ENCODE data around the gene FCRLA.
A peak's percentile ranks its signal among the peaks of the same experiment; 100 is the strongest.
"Not testable (repeated sequence)": the region's sequence is repeated elsewhere in the genome, so short reads cannot be mapped to it uniquely, and the experiment has no call there.

FCRLA gene, protein sequence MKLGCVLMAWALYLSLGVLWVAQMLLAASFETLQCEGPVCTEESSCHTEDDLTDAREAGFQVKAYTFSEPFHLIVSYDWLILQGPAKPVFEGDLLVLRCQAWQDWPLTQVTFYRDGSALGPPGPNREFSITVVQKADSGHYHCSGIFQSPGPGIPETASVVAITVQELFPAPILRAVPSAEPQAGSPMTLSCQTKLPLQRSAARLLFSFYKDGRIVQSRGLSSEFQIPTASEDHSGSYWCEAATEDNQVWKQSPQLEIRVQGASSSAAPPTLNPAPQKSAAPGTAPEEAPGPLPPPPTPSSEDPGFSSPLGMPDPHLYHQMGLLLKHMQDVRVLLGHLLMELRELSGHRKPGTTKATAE

DNA sequence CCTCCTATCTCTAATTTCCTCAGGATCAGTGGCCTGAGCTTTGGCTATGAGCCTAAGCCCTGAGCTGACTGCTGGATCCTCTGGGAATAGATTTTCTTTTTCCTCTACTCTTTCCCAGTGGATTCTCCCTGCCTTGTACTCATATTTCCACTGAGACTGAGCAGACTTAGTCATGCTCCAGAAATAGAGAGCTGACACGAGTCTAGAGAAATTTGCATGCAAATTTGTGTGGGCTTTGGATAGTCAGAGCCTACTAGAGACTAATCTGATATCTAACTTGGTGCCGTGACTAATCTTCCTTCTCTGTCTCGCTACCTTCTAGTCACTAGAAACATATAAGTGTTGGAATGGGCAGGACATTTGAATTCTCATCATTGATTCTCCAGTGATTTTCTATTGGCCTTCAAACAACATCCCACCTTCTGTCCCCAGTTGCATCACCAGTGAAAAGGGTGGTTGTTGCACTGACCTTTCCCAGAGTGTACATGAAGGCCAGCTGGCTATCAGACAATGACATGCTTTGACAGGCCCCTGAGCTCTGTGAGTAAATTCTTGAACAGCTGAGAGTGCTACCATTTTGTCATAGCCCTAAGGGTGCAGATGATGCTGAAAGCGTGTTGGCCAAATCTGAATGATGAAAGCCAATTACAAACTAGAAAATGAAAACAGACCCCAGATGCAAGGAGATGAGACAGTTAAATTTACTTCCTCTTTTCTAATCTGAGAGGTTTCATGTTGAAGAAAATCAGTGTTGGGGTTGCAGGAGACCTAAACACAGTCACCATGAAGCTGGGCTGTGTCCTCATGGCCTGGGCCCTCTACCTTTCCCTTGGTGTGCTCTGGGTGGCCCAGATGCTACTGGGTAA is at the start of gene FCRLA:
Gene FCRLA, plus strand, starts transcription at position 748 of the 866 bp plus-strand sequence. Its CDS starts 36 bp downstream, at position 784.
- DNase-seq, result peak; percentile 68 to 84

DNA sequence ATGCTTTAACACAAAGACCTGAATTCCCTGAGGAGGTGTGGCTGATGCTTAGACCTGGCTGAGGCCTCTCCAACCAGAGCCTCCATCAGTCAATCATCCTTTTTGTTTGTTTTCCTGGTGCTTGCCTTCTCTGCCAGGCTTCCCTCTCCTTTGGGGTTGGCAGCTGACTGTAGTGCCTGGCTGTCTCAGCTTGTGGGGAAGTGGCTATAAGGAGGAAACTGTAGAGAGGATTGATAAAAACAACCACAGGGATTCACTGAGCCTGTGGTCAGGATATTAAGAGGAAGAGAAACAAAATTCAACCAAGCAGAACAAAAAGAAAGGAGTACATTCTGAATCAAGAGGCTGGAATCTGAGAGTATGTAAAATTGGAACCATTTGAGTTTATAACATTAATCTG is 48.5 kb upstream of the FCRLA start:
- not testable (repeated sequence) for DNase-seq

DNA sequence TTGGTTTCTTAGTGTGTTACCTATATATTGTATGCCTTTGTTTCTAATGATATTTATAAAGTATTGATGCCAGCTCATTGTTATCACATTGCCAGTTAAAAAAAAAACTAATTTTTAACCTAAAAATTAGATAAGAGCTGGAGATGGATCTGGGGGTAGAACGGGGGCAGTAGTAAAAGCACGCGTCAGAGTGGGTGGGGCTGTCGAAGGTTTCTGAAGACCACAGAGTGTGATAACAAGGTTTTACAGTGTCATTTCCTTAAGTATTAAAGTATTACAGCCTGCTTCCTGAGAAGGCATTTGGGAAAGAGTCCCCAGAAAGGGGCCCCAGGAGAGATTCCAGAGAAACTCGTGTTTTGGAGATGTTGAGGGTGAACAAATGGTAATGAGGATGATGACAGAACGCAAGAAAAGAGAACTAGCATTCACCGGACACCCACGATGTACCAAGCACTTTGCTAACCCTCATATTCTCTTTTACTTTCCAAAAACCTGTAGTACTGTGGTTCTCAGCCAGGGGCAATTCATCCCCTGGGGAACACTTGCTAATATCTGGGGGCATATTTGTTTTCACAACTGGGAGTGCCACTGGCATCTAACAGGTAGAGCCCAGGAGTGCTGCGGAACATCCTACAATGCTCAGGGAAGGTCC is 45.2 kb upstream of the FCRLA start:
- DNase-seq, result not testable (repeated sequence)

DNA sequence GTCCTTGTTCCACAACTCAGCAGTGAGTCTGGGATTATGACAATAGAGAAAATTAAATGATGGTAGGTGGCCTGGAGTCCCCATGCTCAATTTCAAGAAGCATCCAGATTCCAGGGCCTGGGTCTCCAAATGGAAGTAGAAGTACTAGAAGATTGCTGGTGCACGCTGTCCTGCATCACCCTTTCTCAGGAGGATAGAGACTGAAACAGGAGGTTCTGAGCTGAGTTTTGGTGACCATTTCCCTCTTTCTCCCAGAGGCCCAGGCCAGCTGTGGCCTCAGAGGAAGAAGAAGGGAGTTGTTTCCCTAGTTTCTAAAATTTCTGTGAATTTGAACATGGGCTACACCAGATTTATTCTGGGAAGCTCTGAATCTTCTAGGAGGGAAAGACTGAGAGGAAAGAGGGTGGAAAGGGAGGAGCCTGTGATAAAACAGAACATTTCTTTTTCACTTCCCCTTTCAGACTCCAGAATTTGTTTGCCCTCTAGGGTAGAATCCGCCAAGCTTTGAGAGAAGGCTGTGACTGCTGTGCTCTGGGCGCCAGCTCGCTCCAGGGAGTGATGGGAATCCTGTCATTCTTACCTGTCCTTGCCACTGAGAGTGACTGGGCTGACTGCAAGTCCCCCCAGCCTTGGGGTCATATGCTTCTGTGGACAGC is 44.2 kb upstream of the FCRLA start, which contains the start of gene FCGR2B:
Gene FCGR2B, plus strand, starts transcription at position 460 of the 656 bp plus-strand sequence. Its CDS starts 99 bp downstream, at position 559.
- DNase-seq, result not testable (repeated sequence)

DNA sequence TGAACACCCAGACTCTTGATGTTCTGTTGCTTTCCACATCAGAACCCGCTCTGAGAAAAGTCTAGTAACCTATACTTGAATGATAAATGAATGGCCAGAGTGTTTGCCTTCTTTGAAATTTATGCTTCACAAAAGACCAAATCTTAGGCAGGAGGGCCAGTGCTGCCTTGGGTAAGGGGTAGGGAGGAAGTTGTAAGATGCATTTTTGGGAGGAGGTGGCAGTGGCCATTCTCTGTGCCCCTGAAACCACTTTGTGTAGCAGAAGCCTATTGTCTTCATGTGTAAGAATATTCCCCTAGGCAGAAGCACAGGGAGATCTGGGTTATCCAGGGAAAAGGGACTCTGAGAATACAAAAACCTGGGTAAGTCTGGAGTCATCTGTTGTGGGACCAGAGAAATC is 43.5 kb upstream of the FCRLA start:
- not testable (repeated sequence) for DNase-seq

DNA sequence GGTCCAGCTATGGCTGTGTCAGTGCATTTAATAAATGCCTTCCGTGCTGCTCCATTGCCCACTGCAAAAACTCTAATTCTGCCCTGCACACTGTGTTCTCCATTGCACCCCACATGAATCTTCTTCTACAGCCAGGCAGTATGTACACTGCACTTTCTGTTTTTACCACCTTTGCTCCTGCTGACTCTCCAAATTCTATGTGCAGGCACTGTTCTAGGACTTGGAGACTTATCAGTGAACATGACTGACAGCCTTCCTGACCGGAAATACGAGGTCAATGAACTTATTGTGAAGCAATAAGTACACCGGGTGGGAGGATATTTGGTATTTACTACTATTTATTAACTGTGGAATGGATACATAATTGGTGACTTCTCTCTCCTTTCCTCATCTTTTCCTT is 42.3 kb upstream of the FCRLA start:
- DNase-seq, result not testable (repeated sequence)

DNA sequence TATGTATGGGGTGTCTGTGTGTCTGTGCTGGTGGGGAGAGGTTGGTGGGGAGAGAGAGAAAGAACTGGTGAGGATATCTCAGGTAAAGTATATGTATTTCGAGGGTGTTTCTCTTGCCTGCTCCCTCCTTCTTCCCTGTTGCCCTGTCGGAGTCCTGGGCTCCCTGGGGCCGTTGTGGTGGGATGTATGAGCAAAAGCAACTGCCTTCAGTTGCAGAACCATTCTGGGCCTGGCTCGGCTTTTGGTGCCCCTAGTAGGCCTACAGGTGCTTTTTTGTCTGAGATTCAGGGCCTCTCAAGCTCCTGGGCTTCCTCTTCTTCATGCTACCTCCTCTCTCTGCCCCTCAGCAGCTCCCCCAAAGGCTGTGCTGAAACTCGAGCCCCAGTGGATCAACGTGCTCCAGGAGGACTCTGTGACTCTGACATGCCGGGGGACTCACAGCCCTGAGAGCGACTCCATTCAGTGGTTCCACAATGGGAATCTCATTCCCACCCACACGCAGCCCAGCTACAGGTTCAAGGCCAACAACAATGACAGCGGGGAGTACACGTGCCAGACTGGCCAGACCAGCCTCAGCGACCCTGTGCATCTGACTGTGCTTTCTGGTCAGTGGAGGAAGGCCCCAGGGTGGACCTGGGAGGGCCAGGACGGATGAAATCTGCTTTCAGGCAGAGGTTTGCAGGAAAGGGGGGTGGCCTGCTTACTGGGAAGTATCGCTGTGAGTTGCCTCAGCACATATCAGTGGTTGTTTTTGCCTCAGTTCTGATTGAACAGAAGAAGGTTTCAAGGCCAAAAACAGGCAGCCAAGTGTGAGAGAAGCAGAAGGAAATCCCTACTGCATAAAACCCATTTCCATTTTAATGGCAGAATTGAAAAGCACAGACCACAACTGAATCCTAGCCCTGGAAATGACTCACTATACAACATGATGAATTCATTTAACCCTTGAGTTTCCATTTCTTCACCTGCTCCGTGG is 35.7 kb upstream of the FCRLA start:
- not testable (repeated sequence) for DNase-seq

DNA sequence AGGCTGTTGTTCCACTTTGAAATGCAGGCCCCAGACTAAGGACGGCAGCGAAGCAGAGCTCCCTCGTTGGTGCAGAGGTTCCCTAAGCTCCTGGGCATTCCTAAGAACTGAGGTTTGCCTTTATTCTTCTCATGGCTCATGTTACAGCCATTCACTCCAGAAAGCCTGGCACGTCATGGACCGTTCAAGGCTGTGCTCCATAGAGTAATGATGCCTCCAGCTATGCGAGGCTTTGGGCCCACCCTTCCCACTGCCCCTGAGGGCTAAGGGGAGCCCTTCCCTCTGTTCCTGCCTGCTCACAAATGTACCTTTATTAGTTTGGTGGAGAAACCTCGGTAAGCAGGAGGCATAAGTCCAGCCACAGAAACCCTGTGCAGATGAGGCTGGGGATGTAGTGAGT is 33.6 kb upstream of the FCRLA start:
- DNase-seq, result not testable (repeated sequence)

DNA sequence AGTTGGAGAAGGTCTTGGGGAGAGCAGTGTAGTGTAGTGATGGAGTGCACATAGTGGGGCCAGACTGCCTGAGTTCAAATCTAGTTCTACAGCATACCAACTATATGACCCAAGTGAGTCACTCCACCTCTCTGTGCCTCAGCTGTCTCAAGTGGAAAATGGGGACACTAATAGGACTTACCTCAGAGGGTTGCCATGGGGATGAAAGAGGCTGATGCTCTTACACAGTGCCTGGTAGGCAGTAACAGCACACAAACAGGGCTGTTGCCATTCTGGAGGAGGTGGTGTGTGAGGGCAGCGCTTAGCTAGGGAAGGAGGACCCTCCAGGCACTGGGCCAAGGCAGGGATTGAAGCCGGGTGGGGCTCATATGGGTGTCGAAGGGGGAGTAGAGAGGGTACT is 32.6 kb upstream of the FCRLA start:
- DNase-seq, result not testable (repeated sequence)

DNA sequence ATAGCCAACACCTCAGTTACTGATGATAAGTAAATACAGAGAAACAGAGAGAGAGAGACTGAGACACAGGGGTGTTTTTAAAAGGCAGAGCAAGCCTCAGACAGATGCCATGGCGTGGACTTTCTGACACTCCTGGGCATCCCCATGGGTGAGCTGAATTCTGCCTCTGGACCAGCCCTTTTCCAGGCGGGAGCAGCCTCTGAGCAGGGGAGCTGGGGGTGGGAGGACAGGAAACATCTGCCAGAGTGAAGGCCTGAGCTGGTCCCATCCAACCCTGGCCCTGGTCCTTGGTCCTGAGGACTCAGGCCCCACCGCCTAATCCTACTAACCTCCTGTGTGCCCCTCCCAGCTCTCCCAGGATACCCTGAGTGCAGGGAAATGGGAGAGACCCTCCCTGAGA is 32.1 kb upstream of the FCRLA start:
- DNase-seq, result not testable (repeated sequence)

DNA sequence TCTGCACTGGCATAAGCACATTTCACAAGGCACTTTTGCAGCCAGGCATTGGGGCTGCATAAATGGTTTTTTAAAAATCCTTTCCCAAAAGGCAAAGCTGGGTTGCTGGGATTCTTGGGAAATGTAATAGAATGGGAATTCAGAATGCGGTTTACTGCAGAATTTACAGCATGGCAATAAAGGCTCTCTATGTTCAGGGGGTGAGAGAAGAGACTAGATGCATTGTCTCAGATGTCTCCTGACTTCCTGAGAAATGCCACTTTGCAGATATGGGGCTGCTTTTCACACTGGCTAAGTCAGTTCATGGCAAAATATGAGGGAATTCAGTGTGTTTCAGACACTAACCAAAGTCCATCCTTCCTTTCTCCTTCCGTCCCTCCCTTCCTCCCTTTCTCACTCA is 30.6 kb upstream of the FCRLA start:
- no peak for DNase-seq

DNA sequence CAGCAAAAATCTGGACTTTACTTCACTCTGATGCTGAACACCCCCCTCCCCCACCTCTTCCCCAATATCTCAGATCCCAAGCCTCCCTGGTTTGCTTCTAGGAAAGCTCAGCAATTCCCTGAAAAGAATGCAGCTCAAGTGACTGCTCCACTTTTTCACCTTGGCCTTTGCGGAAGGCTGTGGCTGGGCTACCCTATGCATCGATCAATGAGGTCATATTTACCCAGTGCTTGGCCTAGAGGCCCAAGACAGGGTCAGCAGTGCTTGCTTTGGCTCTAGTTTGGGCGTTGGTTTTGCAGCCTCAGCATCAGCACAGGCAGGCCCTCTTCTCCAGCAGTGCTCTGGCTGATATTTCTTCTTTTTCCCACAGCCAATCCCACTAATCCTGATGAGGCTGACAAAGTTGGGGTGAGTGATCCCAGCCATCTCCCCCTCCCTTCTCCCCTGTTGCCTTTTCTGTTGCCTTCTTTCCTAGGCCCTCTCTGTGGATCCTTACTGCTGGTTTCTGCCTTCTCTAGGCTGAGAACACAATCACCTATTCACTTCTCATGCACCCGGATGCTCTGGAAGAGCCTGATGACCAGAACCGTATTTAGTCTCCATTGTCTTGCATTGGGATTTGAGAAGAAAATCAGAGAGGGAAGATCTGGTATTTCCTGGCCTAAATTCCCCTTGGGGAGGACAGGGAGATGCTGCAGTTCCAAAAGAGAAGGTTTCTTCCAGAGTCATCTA is 29.9 kb upstream of the FCRLA start:
- no peak for DNase-seq

DNA sequence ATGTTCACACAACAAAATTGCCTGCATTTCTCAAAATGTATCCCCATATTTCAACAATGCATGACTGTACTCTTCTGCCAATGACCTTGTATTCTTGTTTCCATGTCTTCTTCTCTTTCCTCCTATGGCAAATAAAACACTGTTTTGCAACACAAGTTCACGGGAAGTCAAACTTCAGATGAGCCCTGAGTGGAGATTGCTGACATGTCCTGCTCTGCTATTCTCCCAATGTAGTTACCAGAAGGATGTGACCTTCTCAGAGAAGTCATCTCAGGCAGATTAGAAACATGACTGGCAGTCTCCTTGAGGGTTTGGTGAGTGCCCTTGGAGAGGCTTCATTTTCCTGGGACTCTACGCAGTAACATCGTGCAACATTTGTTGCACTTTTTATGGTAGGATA is 28.5 kb upstream of the FCRLA start:
- no peak for DNase-seq

DNA sequence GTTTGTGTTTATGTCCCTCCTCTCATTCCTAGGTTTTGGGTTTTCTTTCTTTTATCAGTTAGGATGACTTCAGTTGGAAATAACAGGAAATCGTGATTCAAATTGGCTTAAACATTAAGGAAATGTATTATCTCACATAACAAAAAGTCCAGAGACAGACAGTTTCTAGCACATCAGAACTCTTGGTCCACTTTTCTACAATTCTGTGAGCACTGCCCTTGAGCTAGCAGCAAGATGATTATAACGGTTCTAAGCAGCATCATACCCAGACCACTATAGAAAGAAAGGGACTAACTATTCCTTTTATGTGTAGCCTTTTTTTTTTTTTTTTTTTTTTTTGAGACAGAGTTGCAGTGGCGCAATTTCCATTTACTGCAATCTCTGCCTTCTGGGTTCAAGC is 25.1 kb upstream of the FCRLA start:
- no peak for DNase-seq

DNA sequence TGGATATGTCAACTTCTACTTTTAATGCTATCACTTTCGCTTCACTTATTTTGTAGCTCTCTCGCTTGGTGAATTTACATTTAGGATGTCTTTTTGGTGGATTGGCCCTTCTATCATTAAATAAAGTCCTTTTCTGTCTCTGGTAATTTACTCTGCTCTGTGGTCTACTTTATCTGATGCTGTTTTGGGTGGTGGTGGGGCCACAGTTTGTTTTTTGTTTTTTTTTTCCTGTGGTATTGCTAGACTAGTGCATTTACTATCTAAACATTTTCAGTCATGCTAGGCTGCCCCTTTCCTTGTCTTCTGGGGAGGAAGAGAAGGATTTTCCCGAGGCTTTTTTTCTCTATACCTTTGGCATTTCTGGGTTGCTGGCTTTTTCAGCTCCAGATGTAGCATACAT is 18.1 kb upstream of the FCRLA start:
- DNase-seq, result no peak

DNA sequence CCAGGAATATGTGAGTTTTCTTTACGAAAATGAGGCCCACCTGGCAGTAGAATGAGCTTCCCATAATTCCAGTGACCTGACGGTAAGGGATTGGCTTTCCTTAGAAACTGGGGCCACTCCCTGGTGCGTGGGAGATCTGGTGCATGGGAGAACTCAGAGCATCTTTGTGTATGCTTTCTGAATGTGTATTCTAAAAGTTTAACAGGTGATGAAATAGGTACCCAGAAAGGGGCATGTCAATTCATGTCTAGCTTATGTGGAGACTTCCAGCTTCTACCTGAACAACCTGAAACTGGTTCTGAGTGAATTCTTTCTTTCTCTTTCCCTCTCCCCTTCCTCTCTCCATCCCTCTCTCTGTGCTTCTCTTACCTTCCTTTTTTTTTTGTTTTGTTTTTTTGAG is 15.2 kb upstream of the FCRLA start:
- DNase-seq, result no peak

DNA sequence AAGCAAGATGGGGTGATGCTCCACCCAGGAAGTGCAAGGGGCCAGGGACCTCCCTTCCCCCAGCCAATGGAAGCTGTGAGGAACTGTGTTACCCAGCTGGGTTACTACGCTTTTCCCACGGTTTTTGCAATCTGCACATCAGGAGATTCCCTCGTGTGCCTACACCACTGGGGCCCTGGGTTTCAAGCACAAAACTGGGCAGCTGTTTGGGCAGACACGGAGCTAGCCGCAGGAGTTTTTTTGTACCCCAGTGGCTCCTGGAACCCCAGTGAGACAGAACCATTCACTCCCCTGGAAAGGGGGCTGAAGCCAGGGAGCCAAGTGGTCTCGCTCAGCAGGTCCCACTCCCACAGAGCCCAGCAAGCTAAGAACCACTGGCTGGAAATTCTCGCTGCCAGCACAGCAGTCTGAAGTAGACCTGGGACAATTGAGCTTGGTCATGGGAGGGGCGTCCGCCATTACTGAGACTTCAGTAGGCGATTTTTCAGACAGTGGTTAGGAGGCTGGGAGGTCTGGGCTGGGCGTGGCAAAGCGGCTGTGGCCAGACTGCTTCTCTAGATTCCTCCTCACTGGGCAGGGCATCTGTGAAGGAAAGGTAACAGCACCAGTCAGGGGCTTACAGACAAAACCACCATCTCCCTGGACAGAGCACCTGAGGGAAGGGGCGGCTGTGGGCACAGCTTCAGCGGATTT is 13.9 kb upstream of the FCRLA start:
- not testable (repeated sequence) for DNase-seq

DNA sequence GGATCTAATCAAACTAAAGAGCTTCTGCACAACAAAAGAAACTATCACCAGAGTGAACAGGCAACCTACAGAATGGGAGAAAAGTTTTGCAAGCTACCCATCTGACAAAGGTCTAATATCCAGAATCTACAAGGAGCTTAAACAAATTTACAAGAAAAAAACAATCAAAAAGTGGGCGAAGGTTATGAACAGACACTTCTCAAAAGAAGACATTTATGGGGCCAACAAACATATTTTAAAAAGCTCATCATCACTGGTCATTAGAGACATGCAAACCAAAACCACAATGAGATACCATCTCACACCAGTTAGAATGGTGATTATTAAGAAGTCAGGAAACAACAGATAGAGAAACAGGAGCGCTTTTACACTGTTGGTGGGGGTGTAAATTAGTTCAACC is 8.7 kb upstream of the FCRLA start:
- DNase-seq, result not testable (repeated sequence)

DNA sequence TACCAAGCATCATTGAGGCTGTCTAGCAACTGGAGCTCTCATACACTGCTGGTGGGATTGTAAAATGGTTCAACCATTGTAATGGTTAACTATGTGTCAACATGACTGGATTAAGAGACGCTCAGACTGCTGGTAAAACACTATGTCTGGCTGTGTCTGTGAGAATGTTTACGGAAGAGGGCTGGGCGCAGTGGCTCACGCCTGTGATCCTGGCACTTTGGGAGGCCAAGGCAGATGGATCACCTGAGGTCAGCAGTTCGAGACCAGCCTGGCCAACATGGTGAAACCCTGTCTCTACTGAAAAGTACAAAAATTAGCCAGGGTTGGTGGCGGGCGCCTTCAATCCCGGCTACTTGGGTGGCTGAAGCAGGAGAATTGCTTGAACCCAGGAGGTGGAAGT is 4.8 kb upstream of the FCRLA start:
- DNase-seq, result peak; percentile 14 to 38

DNA sequence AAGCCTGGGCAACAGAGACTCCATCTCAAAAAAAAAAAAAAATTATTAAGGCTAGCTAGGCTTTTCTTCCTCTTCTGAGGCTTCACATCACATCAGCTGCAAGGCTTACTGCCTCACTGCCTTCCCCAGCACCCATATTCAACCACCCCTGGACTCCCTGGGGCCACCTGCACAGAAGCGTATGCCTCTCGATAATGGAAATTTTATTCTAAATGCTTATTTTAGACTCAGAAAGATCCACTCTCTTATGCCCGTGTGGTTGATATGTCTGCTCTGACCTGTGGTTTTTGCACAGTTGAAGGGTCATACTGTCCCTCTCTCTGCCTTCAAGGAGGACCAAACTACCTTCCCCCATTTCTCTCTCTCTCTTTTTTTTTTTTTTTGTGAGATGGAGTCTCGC is 1.5 kb upstream of the FCRLA start:
- DNase-seq, result no peak
